H1 (cell line): ENCODE results near the gene ASCL2. TPM values are rescaled to one million over a fixed set of nuclear protein-coding genes. Genes with fewer than 3 reads are reported as not detected.

ENCODE experiments used
- POLR2A ChIP-seq, 2 experiments: IDR thresholded peaks; 1 replicate in 1 of 2; 2 replicates in 1 of 2; pipeline ENCODE4 v1.6.1; 2011; ENCODE audit warnings: low read depth in 2 of 2, low read length in 2 of 2, mild to moderate bottlenecking in 2 of 2; ENCODE audit errors: control extremely low read depth in 1 of 2
- SP4 ChIP-seq: IDR thresholded peaks from 2 replicates; pipeline ENCODE4 v1.6.1; 2012; ENCODE audit warnings: low read length, inconsistent platforms
- TAF1 ChIP-seq: IDR thresholded peaks from 2 replicates; pipeline ENCODE4 v1.6.1; 2011; ENCODE audit warnings: mild to moderate bottlenecking, low read depth, low read length
- polyA plus RNA-seq, 7 experiments: library from polyadenylated mRNA; depleted of rRNA in 3 of 7; stranded (reverse) in 5 of 7; unstranded in 2 of 7; fragments of >200 nt in 5 of 7; fragments of 200-250 nt in 2 of 7; gene quantifications; 1 replicate in 5 of 7; 2 replicates in 1 of 7; 4 replicates in 1 of 7; pipeline versions ENCODE4 v1.2.1 to v1.2.3, GENCODE V29; 2011 to 2013; ENCODE audit warnings: missing spikeins in 2 of 7, mixed read lengths in 2 of 7
- total RNA-seq: library from RNA; stranded (reverse); fragmentation: NEBNext Ultra II Directional; extraction: Animal tissue kit (Norgen Biotek cat#: 25700); gene quantifications from 2 replicates; pipeline ENCODE4 v1.2.1, GENCODE V29; 2021
- TF ChIP-seq, protein P1 (sequence below): IDR thresholded peaks from 2 replicates; pipeline ENCODE4 v1.6.1; 2011; ENCODE audit warnings: low read depth, mild to moderate bottlenecking, low read length; ENCODE audit not compliant: insufficient read depth

The ASCL2 gene
- total and polyA plus RNA-seq, 2 of the 8 experiments (the other 6 are each of a cell fraction or from before 2014, with no cell fraction given), result 0.51 to 0.56 TPM

DNA sequence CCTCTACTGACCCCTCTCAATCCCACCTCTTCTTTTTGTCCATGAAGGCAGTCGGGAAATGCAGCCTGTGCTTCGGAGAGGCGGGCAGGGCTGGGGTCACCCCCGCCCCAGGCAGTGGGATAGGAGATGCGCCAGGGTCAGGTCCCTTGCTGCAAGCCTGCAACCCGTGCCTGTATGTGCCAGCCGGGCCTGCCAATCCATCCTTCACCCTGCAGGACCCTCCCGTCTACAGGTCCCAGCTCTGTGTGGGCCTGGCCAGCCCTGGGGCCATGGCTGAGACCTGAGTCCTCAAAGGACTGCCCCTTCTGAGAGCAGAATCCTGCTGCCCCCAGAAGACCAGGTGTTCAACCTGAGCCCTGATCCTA is 10.9 kb downstream of the ASCL2 start (continued):
- no peak for TF ChIP-seq POLR2A (IDR thresholded peaks at IDR 0.05; ENCODE audit: control extremely low read depth in 1 of 2, low read depth in 2 of 2, low read length in 2 of 2)
- TF ChIP-seq TAF1, result no peak
- no peak for TF ChIP-seq SP4
- TF ChIP-seq, protein P1, sequence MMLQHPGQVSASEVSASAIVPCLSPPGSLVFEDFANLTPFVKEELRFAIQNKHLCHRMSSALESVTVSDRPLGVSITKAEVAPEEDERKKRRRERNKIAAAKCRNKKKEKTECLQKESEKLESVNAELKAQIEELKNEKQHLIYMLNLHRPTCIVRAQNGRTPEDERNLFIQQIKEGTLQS, result no peak
